HG03575 (cell line): Measurements from ENCODE around the gene PVR.
"Not testable (repeated sequence)": the region's sequence is repeated elsewhere in the genome, so short reads cannot be mapped to it uniquely, and the experiment has no call there.

Source experiments
- ATAC-seq: cut with Tn5 transposase; IDR thresholded peaks from one replicate; pipeline ENCODE4 v1.9.1; 2021; ENCODE audit not compliant: unreplicated experiment, insufficient number of reproducible peaks, low FRiP score; ENCODE audit errors: extremely low read depth

Gene PVR

DNA sequence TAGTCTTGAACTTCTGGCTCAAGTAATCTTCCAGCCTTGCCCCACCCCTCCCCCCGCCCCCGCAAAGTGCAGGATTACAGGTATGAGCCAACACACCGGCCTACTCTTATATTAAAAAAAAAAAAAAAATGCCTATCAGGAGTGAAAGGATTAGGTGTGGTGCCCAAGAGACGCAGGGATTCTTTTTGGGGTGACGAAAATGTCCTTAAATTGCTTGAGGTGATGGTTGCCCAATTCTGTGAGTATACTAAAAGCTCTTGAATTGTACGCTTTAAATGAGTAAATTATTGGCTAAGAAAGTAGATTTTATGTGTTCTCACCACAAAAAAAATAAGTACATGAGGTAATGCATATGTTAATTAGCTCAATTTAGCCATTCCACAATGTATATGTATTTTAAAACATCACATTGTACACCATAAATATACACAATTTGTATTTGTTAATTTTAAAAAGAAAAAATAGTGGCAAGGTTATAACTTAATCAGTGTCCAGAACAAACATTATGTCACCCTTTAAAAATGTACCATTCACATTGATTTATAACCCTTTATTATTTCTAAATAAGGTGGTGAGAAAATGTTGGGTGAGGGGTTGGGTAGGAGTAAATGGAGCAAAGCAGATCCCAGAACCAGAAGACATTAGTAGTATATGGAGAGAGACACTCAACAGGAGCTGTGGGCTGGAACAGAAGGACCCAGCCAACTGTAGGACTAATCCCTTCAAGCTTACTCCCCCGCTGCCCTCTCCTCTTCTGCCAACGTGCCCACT is 26.4 kb upstream of the PVR start:
- ATAC-seq = no peak

DNA sequence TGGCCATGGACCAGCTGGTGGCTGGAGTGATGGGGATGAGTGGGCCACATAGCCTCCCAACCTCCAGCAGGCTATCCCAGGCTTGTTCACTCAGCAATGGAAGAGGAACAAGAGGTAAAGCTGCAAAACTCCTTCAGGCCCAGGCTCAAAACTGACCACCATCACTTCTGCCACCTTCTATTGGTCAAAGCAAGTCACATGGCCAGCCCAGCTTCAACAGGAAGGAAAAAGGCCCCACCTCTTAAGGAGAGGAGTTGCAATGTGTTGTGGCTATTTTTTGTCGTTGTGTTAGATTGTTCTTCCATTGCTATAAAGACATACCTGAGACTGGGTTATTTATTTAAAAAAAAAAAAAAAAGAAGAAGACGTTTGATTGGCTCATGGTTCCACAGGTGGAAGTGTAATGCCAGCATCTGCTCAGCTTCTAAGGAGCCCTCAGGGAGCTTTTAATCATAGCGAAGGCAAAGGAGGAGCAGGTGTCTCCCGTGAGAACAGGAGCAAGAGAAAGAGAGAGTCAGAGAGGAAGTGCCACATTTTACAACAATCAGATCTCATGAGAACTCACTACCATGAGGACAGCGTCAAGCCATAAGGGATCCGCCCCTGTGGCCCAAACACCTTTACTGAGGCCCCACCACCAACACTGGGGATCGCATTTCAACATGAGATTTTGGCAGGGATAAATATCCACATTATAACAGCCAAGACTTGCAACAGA is 24.9 kb upstream of the PVR start:
- ATAC-seq = no peak

DNA sequence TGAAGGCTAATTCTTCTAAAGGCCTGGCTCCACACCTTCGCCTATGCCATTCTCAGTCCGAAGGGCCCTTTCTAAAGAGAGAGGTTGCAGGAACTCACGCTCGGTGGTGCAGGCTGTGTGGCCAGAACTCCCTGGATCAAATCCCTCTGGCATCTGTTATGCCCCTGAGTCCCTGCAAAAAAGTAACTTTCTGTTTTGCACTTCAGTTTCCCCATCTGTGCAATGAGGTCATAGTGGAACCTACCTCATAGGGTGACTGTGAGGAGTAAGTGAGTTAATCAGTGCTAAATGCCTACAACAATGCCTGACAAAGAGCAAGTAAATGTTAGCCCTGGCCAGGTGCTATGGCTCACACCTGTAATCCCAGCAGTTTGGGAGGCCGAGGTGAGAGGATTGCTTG is 23.0 kb upstream of the PVR start:
- ATAC-seq = no peak

DNA sequence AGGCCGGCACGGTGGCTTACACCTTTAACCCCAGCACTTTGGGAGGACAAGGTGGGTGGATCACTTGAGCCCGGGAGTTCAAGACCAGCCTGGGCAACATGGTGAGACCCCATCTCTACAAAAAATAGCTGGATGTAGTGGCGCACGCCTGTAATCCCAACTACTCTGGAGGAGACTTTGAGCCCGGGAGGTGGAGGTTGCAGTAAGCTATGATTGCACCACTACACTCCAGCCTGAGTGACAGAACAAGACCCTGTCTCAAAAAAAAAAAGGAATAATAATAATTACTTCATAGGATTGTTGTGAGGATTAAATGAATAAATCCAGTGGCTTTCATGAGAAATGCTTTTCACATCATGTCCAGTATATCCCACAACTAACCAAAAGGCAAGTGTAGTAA is 22.3 kb upstream of the PVR start:
- ATAC-seq = no peak

DNA sequence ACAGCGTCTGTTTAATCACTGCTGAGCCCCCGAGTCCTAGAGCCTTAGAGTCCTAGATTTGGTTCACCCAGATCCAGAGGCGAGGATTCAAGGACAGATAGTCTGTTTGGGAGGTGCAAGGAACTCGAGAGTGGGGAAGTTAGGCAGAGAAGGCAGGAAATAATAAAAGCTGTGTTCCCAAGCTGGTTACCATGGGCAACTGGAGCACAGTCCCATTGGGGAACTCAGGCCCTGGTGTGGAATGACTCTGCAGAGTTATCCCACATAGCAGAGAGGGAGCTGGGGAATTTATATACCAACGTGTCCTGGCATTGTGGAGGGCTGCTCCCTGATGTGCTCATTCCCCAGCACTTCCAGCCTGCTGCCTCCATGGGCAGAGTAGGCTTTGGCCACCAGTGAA is 20.6 kb upstream of the PVR start:
- ATAC-seq = no peak

DNA sequence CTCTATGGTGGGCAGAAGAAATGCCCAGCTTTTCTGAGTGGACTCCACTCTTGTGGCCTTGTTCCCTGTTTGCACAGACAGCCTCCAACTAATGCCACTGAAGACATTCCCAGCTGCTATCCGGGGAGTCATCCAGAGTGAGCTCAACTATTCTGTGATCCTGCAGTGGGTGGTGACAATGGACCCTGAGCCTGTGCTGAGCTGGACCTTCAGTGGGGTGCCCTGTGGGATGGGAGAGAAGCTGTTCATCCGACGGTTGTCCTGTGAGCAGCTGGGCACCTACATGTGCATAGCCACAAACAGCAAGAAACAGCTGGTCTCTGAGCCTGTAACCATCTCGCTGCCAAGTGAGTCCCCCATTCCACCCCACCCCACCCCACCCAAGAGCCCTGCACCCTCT is 20.1 kb upstream of the PVR start:
- no peak for ATAC-seq

DNA sequence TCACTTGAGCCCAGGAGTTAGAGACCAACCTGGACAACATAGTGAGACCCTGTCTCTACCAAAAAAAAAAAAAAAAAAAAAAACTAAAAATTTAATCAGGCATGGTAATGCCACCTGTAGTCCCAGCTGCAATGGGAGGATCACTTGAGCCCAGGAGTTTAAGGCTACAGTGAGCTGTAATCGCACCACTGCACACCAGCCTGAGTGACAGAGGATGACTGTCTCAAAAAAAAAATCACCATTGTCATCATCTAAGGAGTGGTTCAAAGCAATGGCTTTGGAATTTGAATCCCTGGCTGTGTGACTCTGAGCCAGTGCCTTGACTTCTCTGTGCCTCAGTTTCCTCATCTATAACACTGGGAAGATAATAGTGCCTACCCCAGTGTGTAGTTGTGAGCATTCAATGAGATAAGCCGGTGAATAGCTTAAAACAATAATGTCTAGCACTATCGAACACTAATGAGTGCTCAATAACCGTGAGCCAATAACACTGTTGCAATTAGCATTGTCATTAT is 18.8 kb upstream of the PVR start:
- no peak for ATAC-seq

DNA sequence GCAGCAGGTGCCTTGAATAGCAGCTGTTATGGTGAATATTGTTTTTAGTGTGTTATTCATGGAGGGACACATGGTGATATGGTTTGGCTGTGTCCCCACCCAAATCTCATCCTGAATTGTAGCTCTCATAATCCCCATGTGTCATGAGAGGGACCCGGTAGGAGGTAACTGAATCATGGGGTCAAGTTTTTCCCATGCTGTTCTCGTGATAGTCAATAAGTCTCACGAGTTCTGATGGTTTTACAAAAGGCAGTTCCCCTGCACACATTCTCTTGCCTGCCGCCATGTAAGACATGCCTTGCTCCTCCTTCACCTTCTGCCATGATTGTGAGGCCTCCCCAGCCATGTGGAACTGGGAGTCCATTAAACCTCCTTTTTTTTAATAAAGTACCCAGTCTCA is 18.1 kb upstream of the PVR start:
- ATAC-seq = not testable (repeated sequence)

DNA sequence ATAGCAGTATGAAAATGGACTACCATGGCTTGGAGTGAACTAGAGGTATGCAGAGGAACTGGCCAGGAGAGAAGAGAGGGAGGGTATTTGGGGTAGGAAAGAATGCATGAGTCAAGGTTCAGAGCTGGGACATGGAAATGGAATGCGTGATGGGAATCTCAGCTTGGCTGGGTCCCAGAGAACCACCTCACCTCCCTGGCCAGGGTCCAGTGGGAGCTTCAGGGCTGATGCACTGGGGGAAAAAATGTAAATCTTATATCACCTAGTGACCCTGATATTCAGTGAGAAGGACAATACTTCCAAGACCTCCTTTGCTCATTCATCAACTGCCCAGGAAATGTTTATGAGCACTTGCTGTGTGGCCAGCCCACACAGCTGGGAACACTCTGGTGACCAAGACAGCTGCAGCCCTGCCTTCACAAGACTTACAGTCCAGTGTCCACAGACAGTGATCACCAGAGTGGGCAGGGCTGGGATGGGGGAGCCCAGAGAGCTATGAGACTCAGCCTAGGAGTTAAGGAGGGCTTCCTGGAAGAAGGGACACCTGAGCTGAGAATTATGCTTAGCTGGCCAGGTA is 17.6 kb upstream of the PVR start:
- ATAC-seq = no peak

DNA sequence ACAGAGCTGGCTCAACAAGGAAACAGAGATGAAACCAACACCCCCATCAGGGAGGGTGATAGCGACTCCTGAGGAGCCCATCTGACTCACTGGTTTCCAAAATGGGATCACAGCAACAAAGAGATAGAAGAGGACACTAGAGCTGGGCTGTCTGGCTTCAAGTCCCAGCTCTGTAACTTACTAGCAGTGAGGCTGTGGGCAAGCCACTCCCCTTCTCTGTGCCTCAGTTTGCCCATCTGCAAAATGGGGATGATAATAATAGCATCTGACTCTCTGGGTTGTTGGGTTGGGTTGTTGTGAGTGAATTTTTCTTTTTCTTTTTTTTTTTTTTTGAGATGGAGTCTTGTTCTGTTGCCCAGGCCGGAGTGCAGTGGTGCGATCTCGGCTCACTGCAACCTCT is 16.1 kb upstream of the PVR start:
- no peak for ATAC-seq

DNA sequence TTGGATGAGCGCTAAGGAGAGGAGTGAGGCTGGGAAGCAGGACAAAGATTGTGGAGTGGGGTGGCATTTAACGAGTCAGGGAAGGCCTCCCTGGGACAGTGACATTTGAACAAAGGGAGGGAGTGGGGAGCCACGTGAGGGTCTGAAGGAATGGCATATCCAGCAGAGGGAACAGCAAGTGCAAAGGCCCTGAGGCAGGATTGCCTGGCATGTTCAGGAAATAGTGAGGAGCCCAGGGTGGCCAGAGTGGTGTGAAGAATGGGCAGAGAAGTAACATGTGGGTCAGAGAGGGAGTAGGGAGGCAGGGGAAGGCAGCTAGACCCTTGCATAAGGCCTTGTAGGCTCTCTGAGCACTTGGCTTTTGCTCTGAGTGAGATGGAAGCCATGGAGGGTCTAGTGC is 14.9 kb upstream of the PVR start:
- ATAC-seq = no peak

DNA sequence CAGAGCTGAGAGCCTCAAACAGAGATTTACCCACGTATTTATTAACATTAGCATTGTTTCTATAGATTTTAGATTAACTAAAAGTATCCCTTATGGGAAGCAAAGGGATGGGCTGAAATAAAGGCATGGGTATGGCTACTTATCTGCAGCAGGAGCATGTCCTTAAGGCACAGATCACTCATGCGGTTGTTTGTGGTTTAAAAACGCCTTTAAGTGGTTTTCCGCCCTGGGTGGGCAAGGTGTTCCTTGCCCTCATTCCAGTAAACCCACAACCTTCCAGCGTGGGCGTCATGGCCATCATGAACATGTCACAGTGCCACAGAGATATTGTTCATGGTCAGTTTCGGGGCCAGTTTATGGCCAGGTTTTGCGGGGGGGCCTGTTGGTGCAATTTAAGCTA is 12.1 kb upstream of the PVR start:
- not testable (repeated sequence) for ATAC-seq

DNA sequence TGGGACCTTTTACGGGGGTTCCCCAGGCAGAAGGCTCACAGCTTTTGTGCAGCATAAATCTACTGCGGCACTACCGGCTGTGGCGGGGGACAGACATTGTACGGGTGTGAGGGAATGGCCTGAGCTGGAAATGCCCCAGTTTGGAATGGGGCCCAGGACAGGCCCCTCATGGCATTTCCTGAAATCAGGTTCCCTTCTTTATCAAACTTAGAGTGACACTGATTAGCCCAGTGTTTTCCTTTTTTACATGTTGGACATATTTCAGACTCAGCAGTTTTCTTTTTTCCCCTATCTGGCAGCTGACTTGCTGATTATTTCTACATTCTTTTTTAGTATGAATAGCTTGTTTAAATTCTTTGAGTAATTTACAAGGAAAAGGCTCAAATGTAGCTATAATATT is 9.7 kb upstream of the PVR start:
- ATAC-seq = not testable (repeated sequence)

DNA sequence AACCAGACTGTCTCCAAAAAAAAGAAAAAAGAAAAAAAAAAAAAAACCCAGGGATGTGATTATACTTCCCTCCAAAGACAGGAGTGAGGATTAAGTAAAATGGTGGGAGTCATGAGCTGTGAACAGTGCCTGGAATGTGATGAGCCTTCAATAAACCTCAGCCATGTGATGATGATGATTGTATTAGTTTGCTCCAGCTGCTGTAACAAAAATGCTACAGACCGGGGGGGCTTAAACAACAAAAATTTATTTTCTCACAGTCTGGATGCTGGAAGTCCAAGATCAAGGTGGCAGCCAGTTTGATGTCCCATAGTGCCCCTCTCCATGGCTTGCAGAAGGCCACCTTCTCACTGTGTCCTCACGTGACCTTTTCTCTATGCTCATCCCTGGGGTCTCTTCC is 8.9 kb upstream of the PVR start:
- no peak for ATAC-seq

DNA sequence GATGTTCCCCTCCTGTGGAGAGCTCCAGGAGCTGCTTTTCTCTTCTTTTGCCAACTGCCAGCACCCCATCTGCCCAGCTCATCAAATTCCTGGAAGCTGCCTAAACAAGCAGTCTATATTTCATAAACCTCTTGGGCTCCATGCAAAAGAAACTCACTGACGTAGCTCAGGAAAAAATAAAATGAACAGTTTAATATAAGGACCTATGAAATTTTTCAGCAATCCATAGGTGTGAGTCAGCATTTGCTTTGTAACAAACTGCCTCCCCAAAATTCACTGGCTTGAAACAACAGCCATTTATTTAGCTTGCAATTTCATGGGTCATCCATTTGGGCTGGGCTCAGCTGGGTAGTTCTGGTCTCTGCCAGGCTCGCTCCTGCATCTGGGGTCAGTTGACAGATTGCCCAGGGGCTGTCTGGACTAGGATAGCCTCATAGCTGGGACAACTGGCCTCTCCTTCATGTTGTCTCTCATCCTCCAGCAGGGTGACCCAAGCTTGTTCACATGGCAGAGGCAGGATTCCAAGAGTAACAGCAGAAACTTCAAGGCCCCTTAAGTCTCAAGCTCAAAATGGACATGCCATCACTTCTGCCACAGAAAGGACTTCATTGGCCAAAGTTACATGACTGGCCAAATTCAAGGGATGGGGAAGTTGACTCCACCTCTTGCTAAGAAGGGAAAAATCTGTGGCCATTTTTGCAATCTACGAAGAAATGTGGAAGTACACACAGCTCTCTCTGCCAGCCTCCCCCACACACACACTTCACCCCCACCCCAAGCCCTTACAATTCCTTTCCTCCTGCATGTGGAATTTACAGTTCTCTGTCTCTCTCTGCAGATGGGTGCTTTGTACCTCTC is 7.9 kb upstream of the PVR start:
- ATAC-seq = no peak

DNA sequence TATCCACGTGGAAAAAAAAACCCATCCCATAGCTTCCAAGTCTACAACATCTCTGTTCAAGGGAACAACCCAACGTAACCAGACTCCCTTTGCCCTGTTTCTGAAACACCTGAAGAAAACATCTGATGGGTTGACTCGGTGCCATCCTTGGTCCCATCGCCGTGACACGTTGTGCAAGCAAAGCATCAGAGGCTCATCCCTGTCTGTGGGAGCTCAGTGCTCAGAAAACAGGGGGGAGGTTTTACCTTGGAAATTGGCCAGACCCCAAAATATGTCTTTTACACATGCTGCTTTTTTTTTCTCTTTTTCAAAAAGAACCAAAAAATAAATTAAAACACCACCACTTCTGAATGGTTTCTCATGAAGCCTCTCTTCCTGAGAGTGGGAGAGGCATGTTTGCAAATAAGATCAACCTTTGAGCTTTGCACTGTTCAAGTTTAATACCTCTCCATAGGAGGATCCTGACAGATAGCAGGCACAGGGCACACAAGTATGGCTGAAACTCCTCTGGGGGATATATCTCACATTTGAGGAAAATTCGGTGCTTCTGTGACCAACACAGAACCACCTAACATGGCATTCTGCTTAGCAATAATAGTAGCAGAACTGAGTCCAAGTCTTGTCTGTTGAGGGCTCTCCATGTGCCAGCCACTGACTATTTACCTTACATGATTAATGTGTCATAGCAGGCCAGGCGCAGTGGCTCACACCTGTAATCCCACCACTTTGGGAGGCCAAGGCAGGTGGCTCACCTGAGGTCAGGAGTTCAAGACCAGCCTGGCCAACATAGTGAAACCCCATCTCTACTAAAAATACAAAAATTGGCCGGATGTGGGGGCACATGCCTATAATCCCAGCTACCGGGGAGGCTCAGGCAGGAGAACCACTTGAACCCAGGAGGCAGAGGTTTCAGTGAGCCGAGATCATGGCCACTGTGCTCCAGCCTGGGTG is 7.0 kb upstream of the PVR start:
- no peak for ATAC-seq

DNA sequence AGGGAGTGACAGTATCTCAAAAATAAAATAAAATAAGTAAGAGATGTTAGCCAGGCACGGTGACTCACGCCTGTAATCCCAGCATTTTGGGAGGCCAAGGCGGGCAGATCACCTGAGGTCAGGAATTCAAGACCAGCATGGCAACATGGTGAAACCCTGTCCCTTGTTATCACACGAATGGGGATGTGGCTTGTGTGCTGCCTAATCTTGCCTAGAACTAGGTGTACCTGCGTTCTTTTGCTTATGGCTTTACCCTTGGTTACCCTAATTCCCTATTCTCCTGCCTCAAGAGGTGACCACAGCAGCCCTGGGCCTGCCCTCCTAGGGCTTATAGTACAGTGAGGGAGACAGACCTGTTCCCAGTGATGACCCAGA is 6.3 kb upstream of the PVR start:
- ATAC-seq = no peak

DNA sequence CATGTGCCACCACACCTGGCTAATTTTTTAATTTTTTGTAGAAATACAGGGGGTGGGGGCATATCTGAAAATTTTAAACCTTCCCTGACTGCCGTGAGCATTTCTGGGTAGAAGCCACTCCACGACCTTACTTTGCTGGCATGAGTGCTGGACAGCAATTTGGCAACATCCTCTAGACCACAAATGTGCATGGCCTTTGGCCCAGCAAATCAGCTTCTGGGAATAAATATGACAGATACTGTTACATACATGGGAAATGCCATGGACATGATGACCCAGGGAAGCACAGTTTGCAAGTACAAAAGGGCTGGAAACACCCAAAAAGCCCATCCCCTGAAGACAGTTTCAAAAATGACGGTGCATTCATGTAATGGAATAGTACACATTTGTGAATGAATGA is 3.2 kb upstream of the PVR start:
- no peak for ATAC-seq
